ENCODE data around the gene CBFA2T3. TPM values are rescaled to one million over a fixed set of nuclear protein-coding genes. Genes with fewer than 3 reads are reported as not detected.

Gene CBFA2T3
- total and polyA plus RNA-seq, 4 donors, result 4.7 to 11.8 (median 6.6) TPM

DNA sequence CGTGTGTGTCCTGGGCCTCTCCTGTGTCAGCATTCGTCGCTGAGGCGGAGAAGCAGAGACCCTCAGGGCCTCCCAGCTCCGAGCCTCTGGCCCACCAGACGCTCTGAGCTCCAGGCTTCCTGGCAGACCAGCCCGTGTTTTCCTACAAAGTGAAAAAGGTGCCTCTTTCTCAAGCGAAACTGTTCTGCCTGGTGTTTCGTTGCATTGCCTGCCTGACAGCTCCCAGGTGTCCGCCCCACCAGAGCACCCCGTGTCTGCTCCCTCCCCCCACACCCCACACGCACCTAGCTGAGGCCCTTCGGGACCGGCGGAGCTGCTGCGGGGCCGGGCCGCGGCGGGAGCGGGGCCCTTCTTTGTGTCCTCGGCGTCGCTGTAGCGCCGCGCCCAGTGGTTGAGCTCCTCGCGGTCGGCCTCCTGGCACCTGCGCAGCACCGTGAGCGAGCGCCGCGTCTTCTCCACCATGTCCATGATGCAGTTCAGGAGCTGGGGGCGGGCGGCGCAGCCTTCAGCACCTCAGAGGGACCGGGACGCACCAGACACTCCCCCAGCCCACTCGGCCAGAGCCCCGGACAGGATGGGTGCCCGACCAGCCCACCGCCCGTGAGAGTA is 95.9 kb downstream of the CBFA2T3 start:
- Histone ChIP-seq H3K4me3 (no peak overlapping the region), H3K9ac (ENCODE audit: insufficient read depth in 1 of 2, low read length in 2 of 2) (no peak overlapping the region), H3K9me3 (ENCODE audit: control insufficient read depth in 4 of 4, insufficient read depth in 3 of 4, low read length in 3 of 4) (peaks cover 0 to 5% (median 0%) of the 10 kb centered on the region in 4 donors), H3K27me3 (ENCODE audit: control insufficient read depth in 3 of 3, insufficient read depth in 3 of 3, low read length in 2 of 3) (peaks cover 0 to 6% (median 3%) of the 10 kb centered on the region in 3 donors), H3K4me1 (ENCODE audit: control insufficient read depth in 5 of 5, insufficient read depth in 5 of 5, low read length in 5 of 5) (peaks cover 0 to 19% (median 11%) of the 10 kb centered on the region in 5 donors), H3K36me3 (ENCODE audit: control insufficient read depth in 4 of 4, insufficient read depth in 4 of 4, low read length in 4 of 4) (peaks cover 0 to 15% (median 0%) of the 10 kb centered on the region in 4 donors), H3K27ac (ENCODE audit: low read depth in 1 of 2, low read length in 1 of 2) (no peak overlapping the region)
- WGBS, 2 donors, result 72 to 85% methylated on average over 46 of the region's 46 CpGs
- DNase-seq, result peak in 1 of 3 donors; percentile 29
- ATAC-seq (ENCODE audit: insufficient read depth, low FRiP score), result no peak
- TF ChIP-seq, protein P1, sequence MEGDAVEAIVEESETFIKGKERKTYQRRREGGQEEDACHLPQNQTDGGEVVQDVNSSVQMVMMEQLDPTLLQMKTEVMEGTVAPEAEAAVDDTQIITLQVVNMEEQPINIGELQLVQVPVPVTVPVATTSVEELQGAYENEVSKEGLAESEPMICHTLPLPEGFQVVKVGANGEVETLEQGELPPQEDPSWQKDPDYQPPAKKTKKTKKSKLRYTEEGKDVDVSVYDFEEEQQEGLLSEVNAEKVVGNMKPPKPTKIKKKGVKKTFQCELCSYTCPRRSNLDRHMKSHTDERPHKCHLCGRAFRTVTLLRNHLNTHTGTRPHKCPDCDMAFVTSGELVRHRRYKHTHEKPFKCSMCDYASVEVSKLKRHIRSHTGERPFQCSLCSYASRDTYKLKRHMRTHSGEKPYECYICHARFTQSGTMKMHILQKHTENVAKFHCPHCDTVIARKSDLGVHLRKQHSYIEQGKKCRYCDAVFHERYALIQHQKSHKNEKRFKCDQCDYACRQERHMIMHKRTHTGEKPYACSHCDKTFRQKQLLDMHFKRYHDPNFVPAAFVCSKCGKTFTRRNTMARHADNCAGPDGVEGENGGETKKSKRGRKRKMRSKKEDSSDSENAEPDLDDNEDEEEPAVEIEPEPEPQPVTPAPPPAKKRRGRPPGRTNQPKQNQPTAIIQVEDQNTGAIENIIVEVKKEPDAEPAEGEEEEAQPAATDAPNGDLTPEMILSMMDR (IDR thresholded peaks at IDR 0.05; ENCODE audit: control extremely low read depth, extremely low read depth), result no peak

DNA sequence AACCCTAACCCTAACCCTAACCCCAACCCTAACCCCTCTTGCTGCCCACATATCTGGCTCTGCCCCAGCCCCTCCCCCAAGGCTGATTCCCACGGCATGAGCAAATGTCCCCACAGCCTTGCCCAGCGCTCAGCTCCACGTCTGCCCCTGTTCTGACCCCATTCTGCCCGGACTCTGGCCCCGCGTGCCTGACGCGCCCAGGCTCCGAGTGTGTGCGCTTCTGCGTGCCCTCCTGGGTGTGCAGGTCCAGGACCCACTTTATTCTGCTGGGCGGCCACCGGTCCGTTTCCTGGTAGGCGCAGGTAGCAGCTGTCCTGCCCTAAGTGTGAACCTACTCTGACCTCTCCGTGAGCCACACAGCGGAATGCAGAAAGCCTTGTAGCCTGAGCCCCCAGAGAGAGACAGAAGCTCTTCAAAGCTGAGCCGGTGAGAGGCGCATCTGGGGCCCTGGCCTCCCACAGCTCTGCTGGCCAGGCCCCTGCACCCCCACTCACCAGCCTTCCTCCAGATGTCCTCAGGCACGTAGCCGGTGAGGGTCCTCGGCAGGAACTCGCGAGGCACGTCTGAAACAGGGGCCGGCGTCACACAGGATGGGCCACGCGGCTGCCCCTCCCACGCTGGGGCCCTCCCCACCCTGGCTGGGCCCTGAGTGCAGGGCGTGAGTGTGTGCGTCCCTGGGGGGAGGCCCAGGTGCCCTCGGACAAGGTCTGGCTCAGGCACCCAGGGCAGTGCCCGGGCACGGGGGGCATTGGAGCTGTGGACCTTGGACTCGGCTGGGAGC is 96.6 kb downstream of the CBFA2T3 start:
- Histone ChIP-seq H3K4me1 (ENCODE audit: control insufficient read depth in 5 of 5, insufficient read depth in 5 of 5, low read length in 5 of 5) (peaks cover 0 to 15% (median 9%) of the 10 kb centered on the region in 5 donors), H3K9ac (ENCODE audit: insufficient read depth in 1 of 2, low read length in 2 of 2) (no peak overlapping the region), H3K9me3 (ENCODE audit: control insufficient read depth in 4 of 4, insufficient read depth in 3 of 4, low read length in 3 of 4) (peaks cover 0 to 5% (median 0%) of the 10 kb centered on the region in 4 donors), H3K4me3 (no peak overlapping the region), H3K36me3 (ENCODE audit: control insufficient read depth in 4 of 4, insufficient read depth in 4 of 4, low read length in 4 of 4) (peaks cover 0 to 15% (median 0%) of the 10 kb centered on the region in 4 donors), H3K27ac (ENCODE audit: low read depth in 1 of 2, low read length in 1 of 2) (no peak overlapping the region), H3K27me3 (ENCODE audit: control insufficient read depth in 3 of 3, insufficient read depth in 3 of 3, low read length in 2 of 3) (peaks cover 0 to 6% (median 3%) of the 10 kb centered on the region in 3 donors)
- DNase-seq, result no peak
- WGBS, 2 donors, result 75 to 88% methylated on average over 36 of the region's 36 CpGs
- ATAC-seq (ENCODE audit: insufficient read depth, low FRiP score), result no peak
- TF ChIP-seq, protein P1 (IDR thresholded peaks at IDR 0.05; ENCODE audit: control extremely low read depth, extremely low read depth), result no peak

DNA sequence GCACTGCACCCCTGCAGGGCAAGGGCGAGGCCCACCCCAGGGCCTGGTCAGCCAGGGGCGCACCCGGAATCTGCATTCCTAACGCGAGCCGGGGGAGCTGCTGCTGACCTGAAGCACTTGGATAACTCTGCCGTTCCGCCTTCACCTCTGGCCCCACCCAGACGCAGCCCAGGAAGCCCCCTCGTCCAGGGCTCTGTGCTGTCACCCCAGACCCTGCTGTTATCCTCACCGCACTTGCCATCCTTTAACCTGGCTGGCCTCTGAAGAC is 97.3 kb downstream of the CBFA2T3 start:
- ATAC-seq (ENCODE audit: insufficient read depth, low FRiP score) (no peak), DNase-seq (no peak)
- TF ChIP-seq, protein P1 (IDR thresholded peaks at IDR 0.05; ENCODE audit: control extremely low read depth, extremely low read depth), result no peak
- peaks cover 0 to 5% (median 0%) of the 10 kb centered on the region in 4 donors for H3K9me3 ChIP-seq (ENCODE audit: control insufficient read depth in 4 of 4, insufficient read depth in 3 of 4, low read length in 3 of 4)
- no peak overlapping the region for H3K27ac ChIP-seq (ENCODE audit: low read depth in 1 of 2, low read length in 1 of 2)
- H3K36me3 ChIP-seq (ENCODE audit: control insufficient read depth in 4 of 4, insufficient read depth in 4 of 4, low read length in 4 of 4), result peaks cover 0 to 11% (median 0%) of the 10 kb centered on the region in 4 donors
- H3K4me1 ChIP-seq (ENCODE audit: control insufficient read depth in 5 of 5, insufficient read depth in 5 of 5, low read length in 5 of 5), result peaks cover 0 to 15% (median 9%) of the 10 kb centered on the region in 5 donors
- no peak overlapping the region for H3K9ac ChIP-seq (ENCODE audit: insufficient read depth in 1 of 2, low read length in 2 of 2)
- WGBS, 2 donors, result 81 to 95% methylated on average over 11 of the region's 11 CpGs
- H3K4me3 ChIP-seq, result no peak overlapping the region
- H3K27me3 ChIP-seq (ENCODE audit: control insufficient read depth in 3 of 3, insufficient read depth in 3 of 3, low read length in 2 of 3), result peaks cover 0 to 6% (median 3%) of the 10 kb centered on the region in 3 donors
